HEK293T (cell line): Measurements from ENCODE around the gene BORCS5.

Experiments used
- ARNT ChIP-seq: fragments of 450-650 bp; IDR thresholded peaks from 2 replicates; pipeline ENCODE4 v1.6.1; 2017; ENCODE audit warnings: mild to moderate bottlenecking
- BHLHE40 ChIP-seq: fragments of 450-650 bp; IDR thresholded peaks from 2 replicates; pipeline ENCODE4 v1.6.1; 2016; ENCODE audit warnings: mild to moderate bottlenecking, moderate library complexity, borderline replicate concordance
- ELF4 ChIP-seq: fragments of 450-650 bp; IDR thresholded peaks from 2 replicates; pipeline ENCODE4 v1.6.1; 2017; ENCODE audit warnings: antibody characterized with exemption
- FOXK2 ChIP-seq: fragments of 450-650 bp; IDR thresholded peaks from 2 replicates; pipeline ENCODE4 v1.6.1; 2016; ENCODE audit warnings: mild to moderate bottlenecking
- NFRKB ChIP-seq: fragments of 450-650 bp; IDR thresholded peaks from 2 replicates; pipeline ENCODE4 v1.6.1; 2016; ENCODE audit warnings: mild to moderate bottlenecking, moderate library complexity
- SUZ12 ChIP-seq: fragments of 450-650 bp; IDR thresholded peaks from 2 replicates; pipeline ENCODE4 v1.6.1; 2016; ENCODE audit warnings: mild to moderate bottlenecking
- TARDBP ChIP-seq: fragments of 450-650 bp; IDR thresholded peaks from 2 replicates; pipeline ENCODE4 v1.6.1; 2016
- ZNF384 ChIP-seq: fragments of 450-650 bp; IDR thresholded peaks from 2 replicates; pipeline ENCODE4 v1.6.1; 2016

DNA sequence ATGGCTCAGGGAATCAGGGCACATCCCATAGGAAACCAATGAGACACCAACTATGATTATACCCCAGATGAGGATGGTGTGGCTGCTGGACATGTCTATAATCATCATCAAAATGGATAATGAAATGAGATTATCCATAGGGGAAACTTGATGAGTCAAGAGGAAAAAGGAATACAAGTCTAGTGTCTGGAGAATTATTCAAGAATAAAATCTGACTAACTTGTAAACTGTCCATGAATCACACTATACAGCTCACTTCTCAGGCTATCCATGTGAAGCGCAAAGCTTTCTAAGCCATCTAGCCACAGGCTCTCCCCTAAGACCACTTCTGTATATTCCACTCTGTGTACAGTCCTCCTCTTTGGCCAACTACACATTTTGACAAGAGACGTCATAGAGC is 153.3 kb downstream of the BORCS5 start:
- TF ChIP-seq ELF4: no peak
- TF ChIP-seq TARDBP: no peak
- TF ChIP-seq SUZ12: no peak
- no peak for TF ChIP-seq NFRKB
- no peak for TF ChIP-seq ZNF384
- TF ChIP-seq ARNT: no peak
- TF ChIP-seq BHLHE40: no peak
- no peak for TF ChIP-seq FOXK2
